Stimulated activated CD8-positive, alpha-beta memory T cell treated with anti-CD3 and anti-CD28 coated beads, Interleukin-7, amount 100 ng/mL, for 48 hours (primary cell): ENCODE results near the gene FZD8.

Source experiments
- DNase-seq, 2 donors: peaks; one replicate each; pipeline ENCODE4 v3.0.0-alpha.2; 2020; ENCODE audit warnings: low read depth in 1 of 2; ENCODE audit errors: extremely low read depth in 1 of 2

FZD8 gene

GRCh38 chr10:35607475-35608327 is 34.4 kb downstream of the FZD8 start:
- DNase-seq: no peak

- DNase-seq: no peak
These were observed 35.7 kb downstream of the FZD8 start for GRCh38 chr10:35606430-35606829.

DNA sequence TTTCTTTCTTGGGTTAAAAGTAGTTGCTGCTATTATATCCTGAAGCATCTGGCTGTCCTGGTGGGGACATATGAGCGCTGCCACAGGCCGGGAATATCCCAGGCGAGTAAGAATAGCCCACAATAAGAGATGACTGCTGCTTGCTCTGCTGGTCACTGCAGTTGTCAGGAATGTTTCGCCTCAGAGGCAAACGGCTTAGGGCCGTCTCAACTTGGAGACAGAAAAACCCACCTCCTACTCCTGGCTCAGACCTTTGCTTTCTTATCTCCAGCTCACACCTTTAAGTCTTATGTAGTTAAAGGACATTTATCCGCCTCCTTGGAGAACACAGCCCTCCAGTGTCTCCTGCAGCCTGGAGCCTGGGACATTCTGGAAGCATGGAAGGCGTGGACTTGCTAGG is 36.9 kb downstream of the FZD8 start, which contains the start of gene GJD4:
Gene GJD4 (plus strand): TSS at position 151 of the 400 bp plus-strand sequence. CDS start 227 bp downstream, at position 378.
- no peak for DNase-seq

DNA sequence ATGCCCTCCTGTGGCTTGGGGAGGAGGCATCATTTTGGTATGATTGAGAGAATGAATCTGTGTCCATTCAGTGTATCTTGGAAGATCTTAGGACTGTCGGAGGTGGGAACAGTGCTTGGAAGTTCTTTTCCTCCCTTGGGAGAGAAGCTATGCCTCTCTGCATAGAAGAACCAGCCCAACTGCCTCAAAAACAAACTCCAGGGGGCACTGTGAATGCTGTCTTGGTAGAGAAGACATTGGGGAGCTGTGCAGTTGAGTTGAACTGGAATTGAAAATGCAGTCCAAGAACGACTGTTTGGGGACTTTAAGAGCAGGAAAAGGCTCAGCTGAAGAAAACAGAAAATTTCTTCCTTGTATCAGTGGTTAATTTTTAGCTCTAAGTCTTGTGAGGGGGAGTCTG is 41.9 kb downstream of the FZD8 start:
- no peak for DNase-seq

GRCh38 chr10:35598379-35598778 is 43.7 kb downstream of the FZD8 start:
- DNase-seq: no peak

GRCh38 chr10:35595106-35595505 is 47.0 kb downstream of the FZD8 start:
- no peak for DNase-seq

DNA sequence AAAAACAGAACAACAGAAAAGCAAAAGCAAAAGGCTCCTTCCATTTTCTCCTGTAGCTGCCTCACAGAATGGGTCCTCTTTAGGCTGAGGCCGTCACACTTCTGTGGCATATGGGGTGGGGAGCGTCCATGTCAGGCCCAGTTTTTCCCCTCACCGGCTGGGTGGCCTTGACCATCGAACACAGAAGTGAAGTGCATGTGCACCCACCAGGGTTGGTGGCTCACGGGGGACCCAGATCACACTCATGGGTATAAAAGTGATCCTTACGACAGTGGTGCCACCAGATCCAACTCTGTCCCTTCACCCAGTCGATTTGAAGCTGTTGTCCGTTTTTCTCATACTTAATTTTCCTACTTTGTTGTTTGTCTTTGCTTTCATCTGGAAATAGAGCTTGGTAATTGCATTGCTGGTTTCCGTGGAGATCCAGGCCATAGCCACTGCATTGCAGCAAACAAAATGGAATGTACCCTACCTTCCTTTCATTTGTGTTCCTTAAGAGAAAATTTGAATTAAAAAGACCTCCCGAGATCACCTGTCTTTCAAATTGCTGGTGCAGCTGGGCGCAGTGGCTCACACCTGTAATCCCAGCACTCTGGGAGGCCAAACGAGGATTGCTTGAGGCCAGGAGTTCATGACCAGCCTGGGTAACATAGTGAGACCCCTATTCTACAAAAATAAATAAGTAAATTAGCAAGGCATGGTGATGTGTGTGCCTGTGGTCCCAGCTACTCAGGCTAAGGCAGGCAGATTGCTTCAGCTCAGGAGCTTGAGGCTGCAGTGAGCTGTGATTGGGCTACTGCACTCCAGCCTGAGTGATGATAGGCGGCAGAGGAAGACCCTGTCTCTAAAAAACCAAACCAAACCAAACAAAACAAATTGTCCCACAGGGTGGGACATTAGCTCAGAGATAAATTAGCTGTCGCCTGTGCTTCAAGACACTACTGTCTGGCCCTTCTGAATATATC is 47.7 kb downstream of the FZD8 start:
- DNase-seq: no peak

- no peak for DNase-seq
These were observed 49.7 kb downstream of the FZD8 start for GRCh38 chr10:35592441-35592840.

- DNase-seq: no peak
These were observed 53.3 kb downstream of the FZD8 start for GRCh38 chr10:35588836-35589235.
